Calu3 (cell line): ENCODE results near the gene RPTOR. TPM values are rescaled to one million over a fixed set of nuclear protein-coding genes. Genes with fewer than 3 reads are reported as not detected.

Source experiments
- BruUV-seq: library from RNA; stranded (reverse); fragments of 400-500 nt; replicated peaks from 2 replicates; lab custom pipeline; 2021; lab: Mats Ljungman, UMichigan
- CTCF ChIA-PET: fragments of 300-600 bp; sonication (Branson Sonifier 250); formaldehyde crosslinking; loops from one replicate; lab custom pipeline; 2022; ENCODE audit warnings: antibody characterized with exemption; lab: Charles Lee
- DNase-seq: peaks from one replicate; pipeline ENCODE4 v3.0.0; 2022
- H3K27ac Mint-ChIP-seq: one replicate; pipeline ENCODE4 v1.8.0; 2022; ENCODE audit warnings: mixed read lengths; ENCODE audit not compliant: unreplicated experiment
- H3K27me3 Mint-ChIP-seq: one replicate; pipeline ENCODE4 v1.8.0; 2022; ENCODE audit warnings: mixed read lengths; ENCODE audit not compliant: unreplicated experiment
- H3K36me3 Mint-ChIP-seq: one replicate; pipeline ENCODE4 v1.8.0; 2022; ENCODE audit warnings: mild to moderate bottlenecking, moderate library complexity, mixed read lengths; ENCODE audit not compliant: insufficient read depth, unreplicated experiment
- H3K4me1 Mint-ChIP-seq: one replicate; pipeline ENCODE4 v1.8.0; 2022; ENCODE audit warnings: mild to moderate bottlenecking, low read depth, mixed read lengths; ENCODE audit not compliant: unreplicated experiment
- H3K4me3 Mint-ChIP-seq: one replicate; pipeline ENCODE4 v1.8.0; 2022; ENCODE audit warnings: mild to moderate bottlenecking, low read depth, moderate library complexity, mixed read lengths; ENCODE audit not compliant: unreplicated experiment
- H3K9me3 Mint-ChIP-seq: one replicate; pipeline ENCODE4 v1.8.0; 2022; ENCODE audit warnings: low read depth, mixed read lengths; ENCODE audit not compliant: unreplicated experiment
- intact Hi-C: fragments of 100-400 bp; cut with micrococcal nuclease; formaldehyde crosslinking; loops from one replicate; pipeline ENCODE4 v1.10.0; 2022; ENCODE audit not compliant: unreplicated experiment
- total RNA-seq: library from RNA; stranded (reverse); gene quantifications from 2 replicates; pipeline ENCODE4 v1.2.3, GENCODE V29; 2022
- TF ChIP-seq, protein P1 (sequence below): fragments of 200-600 bp; IDR thresholded peaks from one replicate; pipeline ENCODE4 v1.8.0; 2022; ENCODE audit warnings: antibody characterized with exemption; ENCODE audit not compliant: unreplicated experiment

Gene RPTOR
- total RNA-seq, 1 experiment from 2014 or later, result 41.8 TPM

DNA sequence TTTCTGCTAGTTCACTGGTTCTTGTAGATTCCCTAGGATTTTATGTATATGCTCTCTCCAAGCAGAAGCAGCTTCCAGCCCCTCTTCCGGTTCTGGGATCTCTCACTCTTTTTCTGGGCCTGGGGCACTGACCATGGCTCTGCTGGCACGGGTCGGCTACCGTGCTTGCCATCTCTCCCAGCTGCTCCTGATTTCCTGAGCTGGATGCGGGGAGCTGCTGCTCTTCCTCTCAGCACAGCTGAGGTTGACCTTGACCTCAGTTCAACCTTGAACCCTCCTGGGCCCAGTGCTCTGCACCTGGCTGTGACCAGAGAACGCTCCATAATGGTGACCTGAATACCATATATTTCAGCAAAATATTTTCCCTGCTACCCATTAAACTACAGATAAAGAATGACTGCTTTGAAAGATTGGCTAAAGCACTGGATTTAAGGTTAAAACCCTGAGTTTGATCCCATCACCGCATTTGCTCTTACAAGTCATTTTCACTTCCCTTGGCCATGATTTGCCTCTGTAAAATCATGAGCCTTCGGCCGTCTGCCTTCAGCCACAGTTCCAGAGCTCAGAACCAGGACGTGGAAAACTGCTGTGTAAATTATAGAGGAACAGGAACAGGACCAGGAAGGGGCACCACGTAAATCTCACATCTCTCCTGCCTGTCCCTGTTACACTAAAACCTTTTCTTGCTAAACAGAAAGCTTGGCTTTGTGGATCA is 316.2 kb downstream of the RPTOR start:
- no TSS peak for BruUV-seq
- Mint-ChIP-seq H3K4me1 (peaks cover 15% of the 10 kb centered on the region), H3K27ac (no peak overlapping the region), H3K36me3 (peaks cover 12% of the 10 kb centered on the region), H3K9me3 (no peaks in the 10 kb centered on the region), H3K27me3 (no peaks in the 10 kb centered on the region), H3K4me3 (no peak overlapping the region)
- CTCF ChIA-PET, result no interaction called here
- intact Hi-C loops, result no loop called here
- no peak for DNase-seq
- TF ChIP-seq, protein P1, sequence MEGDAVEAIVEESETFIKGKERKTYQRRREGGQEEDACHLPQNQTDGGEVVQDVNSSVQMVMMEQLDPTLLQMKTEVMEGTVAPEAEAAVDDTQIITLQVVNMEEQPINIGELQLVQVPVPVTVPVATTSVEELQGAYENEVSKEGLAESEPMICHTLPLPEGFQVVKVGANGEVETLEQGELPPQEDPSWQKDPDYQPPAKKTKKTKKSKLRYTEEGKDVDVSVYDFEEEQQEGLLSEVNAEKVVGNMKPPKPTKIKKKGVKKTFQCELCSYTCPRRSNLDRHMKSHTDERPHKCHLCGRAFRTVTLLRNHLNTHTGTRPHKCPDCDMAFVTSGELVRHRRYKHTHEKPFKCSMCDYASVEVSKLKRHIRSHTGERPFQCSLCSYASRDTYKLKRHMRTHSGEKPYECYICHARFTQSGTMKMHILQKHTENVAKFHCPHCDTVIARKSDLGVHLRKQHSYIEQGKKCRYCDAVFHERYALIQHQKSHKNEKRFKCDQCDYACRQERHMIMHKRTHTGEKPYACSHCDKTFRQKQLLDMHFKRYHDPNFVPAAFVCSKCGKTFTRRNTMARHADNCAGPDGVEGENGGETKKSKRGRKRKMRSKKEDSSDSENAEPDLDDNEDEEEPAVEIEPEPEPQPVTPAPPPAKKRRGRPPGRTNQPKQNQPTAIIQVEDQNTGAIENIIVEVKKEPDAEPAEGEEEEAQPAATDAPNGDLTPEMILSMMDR, result no peak

DNA sequence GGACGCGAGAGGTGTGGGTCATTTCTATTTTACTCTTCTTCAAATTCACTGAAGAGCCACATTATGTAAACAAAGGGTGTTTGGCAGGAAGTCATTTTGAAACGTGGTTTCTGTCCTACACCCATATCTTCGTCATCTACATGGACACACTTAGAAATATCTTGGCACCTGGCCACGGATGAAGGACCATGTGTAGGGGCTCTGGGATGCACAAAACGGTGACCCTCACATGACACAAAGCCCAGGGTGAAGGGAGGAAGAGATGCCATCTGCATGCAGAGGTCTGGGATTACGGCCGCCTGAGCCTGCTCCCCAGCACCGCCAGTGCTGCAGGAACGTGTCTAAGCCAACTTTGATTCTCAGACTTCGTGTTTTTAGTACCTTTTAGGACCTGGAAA is 316.8 kb downstream of the RPTOR start:
- intact Hi-C loops, result no loop called here

DNA sequence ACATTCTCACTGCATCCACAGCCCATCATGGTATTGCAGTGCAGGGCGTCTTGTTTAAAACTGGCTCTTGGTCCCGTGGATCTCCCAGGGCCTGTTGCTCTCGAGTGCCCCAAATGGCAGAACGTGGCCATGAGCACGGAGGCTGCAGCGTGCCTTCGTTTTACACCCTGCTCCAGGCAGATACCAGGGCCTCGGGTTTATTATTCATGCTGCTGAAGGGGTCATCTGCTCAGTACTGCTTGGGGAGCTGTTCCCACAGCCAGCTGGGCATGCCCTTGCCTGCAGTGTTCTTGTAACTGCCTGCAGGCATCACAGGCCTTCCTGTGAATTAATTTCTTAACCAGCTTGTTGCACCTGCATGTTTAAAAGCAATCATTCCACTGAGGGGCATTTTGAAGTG is 317.3 kb downstream of the RPTOR start:
- Mint-ChIP-seq H3K27ac (no peak overlapping the region), H3K9me3 (no peaks in the 10 kb centered on the region), H3K4me1 (peaks cover 4% of the 10 kb centered on the region), H3K27me3 (no peaks in the 10 kb centered on the region), H3K4me3 (no peak overlapping the region), H3K36me3 (peaks cover 5% of the 10 kb centered on the region)
- no TSS peak for BruUV-seq
- no peak for DNase-seq
- CTCF ChIA-PET, result interaction anchor here (0.6 kb wide), 1 partner anchor 636 kb away, joined by 3 read pairs; no protein-coding TSS in a partner anchor
- TF ChIP-seq, protein P1, result no peak
- intact Hi-C loops, result no loop called here

More for the DNA sequence above, 316.8 kb downstream of the RPTOR start:
- no TSS peak for BruUV-seq
- no peak overlapping the region for H3K27ac Mint-ChIP-seq
- H3K36me3 Mint-ChIP-seq, result peaks cover 8% of the 10 kb centered on the region
- H3K9me3 Mint-ChIP-seq, result no peaks in the 10 kb centered on the region
- no peak for DNase-seq
- no peak overlapping the region for H3K4me3 Mint-ChIP-seq
- TF ChIP-seq, protein P1, result no peak
- CTCF ChIA-PET, result no interaction called here
- no peaks in the 10 kb centered on the region for H3K27me3 Mint-ChIP-seq
- H3K4me1 Mint-ChIP-seq, result peaks cover 9% of the 10 kb centered on the region

DNA sequence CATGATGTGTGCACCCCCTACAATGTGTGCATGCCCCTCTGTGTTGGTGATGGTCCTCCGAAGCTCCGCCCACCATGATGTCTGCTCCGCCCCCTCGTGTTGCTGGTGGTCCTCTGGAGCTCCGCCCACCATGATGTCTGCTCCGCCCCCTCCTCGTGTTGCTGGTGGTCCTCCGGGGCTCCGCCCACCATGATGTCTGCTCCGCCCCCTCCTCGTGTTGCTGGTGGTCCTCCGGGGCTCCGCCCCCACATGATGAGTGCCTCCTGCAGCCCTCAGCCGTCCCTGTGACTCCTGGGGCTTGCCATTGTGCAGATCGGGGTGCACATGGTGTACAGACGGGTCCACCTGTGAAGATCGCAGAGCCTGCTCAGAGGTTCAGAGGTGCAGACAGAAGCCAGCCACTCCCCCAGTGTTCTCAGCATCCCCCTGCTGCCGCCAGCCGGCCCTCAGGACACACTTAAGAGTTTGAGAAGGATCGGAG is 317.9 kb downstream of the RPTOR start:
- Mint-ChIP-seq H3K4me1 (no peaks in the 10 kb centered on the region), H3K4me3 (no peak overlapping the region), H3K27ac (no peak overlapping the region), H3K9me3 (no peaks in the 10 kb centered on the region), H3K27me3 (no peaks in the 10 kb centered on the region), H3K36me3 (peaks cover 5% of the 10 kb centered on the region)
- CTCF ChIA-PET, result interaction anchor here (0.6 kb wide), 1 partner anchor 637 kb away, joined by 3 read pairs; no protein-coding TSS in a partner anchor
- BruUV-seq, result no TSS peak
- TF ChIP-seq, protein P1, result no peak
- intact Hi-C loops, result no loop called here
- no peak for DNase-seq
